Esophagus squamous epithelium (tissue), 4 donors: ENCODE results near the gene ATRAID.

ENCODE experiments used
- CTCF ChIP-seq, 6 experiments: fragments of 450-650 bp in 4 of 6; fragments of 200-600 bp in 2 of 6; sonication (generic) in 2 of 6; IDR thresholded peaks; one replicate each; pipeline ENCODE4 v1.5.1; 2016 to 2019; ENCODE audit warnings: antibody characterized with exemption in 6 of 6, mild to moderate bottlenecking in 4 of 6, moderate library complexity in 4 of 6
- POLR2A ChIP-seq, 4 donors: fragments of 450-650 bp; IDR thresholded peaks; one replicate each; pipeline ENCODE4 v1.6.1; 2017; ENCODE audit warnings: antibody characterized with exemption in 4 of 4, mild to moderate bottlenecking in 4 of 4, moderate library complexity in 3 of 4

DNA sequence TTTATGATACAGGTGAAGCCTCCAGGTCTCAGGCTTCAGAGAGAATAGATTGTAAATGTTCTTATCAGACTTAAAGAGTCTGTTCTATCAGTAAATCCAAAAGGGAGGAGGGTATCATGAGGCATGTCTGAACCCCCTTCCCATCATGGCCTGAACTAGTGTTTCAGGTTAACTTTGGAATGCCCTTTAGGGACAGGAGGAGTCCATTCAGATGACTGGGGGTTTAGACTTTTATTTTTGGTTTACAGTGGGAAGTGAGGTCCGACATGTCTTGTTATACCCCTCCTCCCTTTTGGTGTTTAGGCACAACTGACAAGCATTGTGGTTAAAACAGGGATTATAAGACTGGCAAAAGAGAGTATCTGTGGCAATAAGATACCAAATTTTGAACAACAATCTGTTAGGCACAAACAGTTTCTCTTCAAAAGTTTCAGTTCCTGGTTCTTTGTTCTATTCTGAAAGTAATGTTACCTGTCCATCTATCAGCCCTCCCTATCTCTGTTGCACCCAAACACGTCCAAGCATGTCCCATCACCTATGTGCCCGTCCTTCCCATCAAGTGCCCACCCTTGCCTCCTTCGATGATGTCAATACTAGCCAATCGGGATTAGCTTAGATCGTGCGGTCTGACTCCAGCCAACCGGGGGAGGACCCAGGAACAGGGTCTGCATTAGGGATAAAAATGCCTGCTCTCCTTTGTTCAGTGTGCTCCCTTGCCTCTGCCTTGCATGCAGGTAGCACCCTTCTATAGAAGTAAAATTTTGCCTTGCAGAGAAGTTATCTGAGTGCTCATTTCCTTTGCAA, 46.7 kb upstream of the ATRAID start:
- TF ChIP-seq POLR2A (IDR thresholded peaks at IDR 0.05) (no peak), CTCF (IDR thresholded peaks at IDR 0.05) (no peak)
